HepG2 (cell line): ENCODE results near the gene STOM. TPM values are rescaled to one million over a fixed set of nuclear protein-coding genes. Genes with fewer than 3 reads are reported as not detected.
A peak's percentile ranks its signal among the peaks of the same experiment; 100 is the strongest.

Experiments
- ATAC-seq: fragments of 200-7000 bp; cut with Tn5 transposase; 3 replicates; pipeline ENCODE4 v1.9.1; 2020; ENCODE audit warnings: mild to moderate bottlenecking, moderate library complexity
- BruUV-seq: library from RNA; stranded (reverse); fragments of 400-500 nt; replicated peaks from 2 replicates; lab custom pipeline; 2021; lab: Mats Ljungman, UMichigan
- CTCF ChIA-PET: fragments of 300-600 bp; formaldehyde crosslinking; extraction: SDS; loops from one replicate; lab custom pipeline; 2021; ENCODE audit warnings: low total read pairs, inconsistent platforms, low intra/inter-chr PET ratio; lab: Yijun Ruan, JAX
- POLR2A ChIA-PET: fragments of 350-600 bp; sonication (Branson Sonifier 250); formaldehyde crosslinking; loops from one replicate; lab custom pipeline; 2020; ENCODE audit warnings: antibody characterized with exemption, inconsistent platforms; lab: Yijun Ruan, JAX
- DNase-seq: peaks from one replicate; pipeline ENCODE4 v3.0.0-alpha.2; 2015; ENCODE audit warnings: low spot score
- FAIRE-seq: peaks from 3 replicates; lab custom pipeline; 2011; peaks lifted over from hg19 to GRCh38; lab: Jason Lieb, UNC
- H2AFZ ChIP-seq: one replicate; pipeline ENCODE4 v1.6.1; 2011; ENCODE audit warnings: low read length, inconsistent platforms
- H3K27ac ChIP-seq: fragments of 300-600 bp; 3 replicates; pipeline ENCODE4 v1.8.0; 2011; ENCODE audit warnings: mixed run types, mild to moderate bottlenecking, mixed read lengths, low read length, inconsistent platforms; ENCODE audit not compliant: insufficient read depth; ENCODE audit errors: extremely low read length
- H3K27me3 ChIP-seq, 2 experiments: fragments of 200-600 bp in 1 of 2; 2 replicates in 1 of 2; 3 replicates in 1 of 2; pipeline versions ENCODE4 v1.6.0 to v1.8.0; 2011; ENCODE audit warnings: low read length in 2 of 2, mild to moderate bottlenecking in 2 of 2, moderate library complexity in 2 of 2, inconsistent platforms in 1 of 2; ENCODE audit not compliant: insufficient read depth in 2 of 2, control insufficient read depth in 1 of 2
- H3K36me3 ChIP-seq, 2 experiments: fragments of 200-600 bp in 1 of 2; replicated peaks in 1 of 2; 2 replicates in 1 of 2; 3 replicates in 1 of 2; pipeline versions ENCODE4 v1.5.1 to v1.8.0; 2011; ENCODE audit warnings: low read length in 2 of 2, inconsistent platforms in 1 of 2; ENCODE audit not compliant: insufficient read depth in 2 of 2, control insufficient read depth in 1 of 2
- H3K4me1 ChIP-seq: 2 replicates; pipeline ENCODE4 v1.5.1; 2012; ENCODE audit warnings: low read length, inconsistent platforms; ENCODE audit not compliant: insufficient read depth
- H3K4me2 ChIP-seq: 2 replicates; pipeline ENCODE4 v1.6.0; 2011; ENCODE audit warnings: low read depth, low read length, inconsistent platforms
- H3K4me3 ChIP-seq, 3 experiments: fragments of 200-600 bp in 1 of 3; sonication (generic), shearing (Covaris generic) in 1 of 3; replicated peaks in 1 of 3; 2 replicates each; pipeline ENCODE4 v1.5.1; 2011 to 2016; ENCODE audit warnings: low read length in 3 of 3, inconsistent platforms in 2 of 3, low read depth in 2 of 3, mild to moderate bottlenecking in 2 of 3, control low read depth in 1 of 3, mixed read lengths in 1 of 3; ENCODE audit not compliant: insufficient read depth in 1 of 3
- H3K79me2 ChIP-seq: one replicate; pipeline ENCODE4 v1.6.1; 2011; ENCODE audit warnings: low read length, inconsistent platforms; ENCODE audit not compliant: insufficient read depth
- H3K9ac ChIP-seq: 2 replicates; pipeline ENCODE4 v1.6.0; 2011; ENCODE audit warnings: mild to moderate bottlenecking, low read depth, low read length, inconsistent platforms; ENCODE audit not compliant: insufficient read depth
- H3K9me3 ChIP-seq: 2 replicates; pipeline ENCODE4 v1.5.1; 2012; ENCODE audit warnings: mild to moderate bottlenecking, low read length
- H4K20me1 ChIP-seq: 2 replicates; pipeline ENCODE4 v1.6.0; 2011; ENCODE audit warnings: inconsistent platforms, mild to moderate bottlenecking, low read length, moderate library complexity; ENCODE audit not compliant: insufficient read depth
- CREB1 ChIP-seq, 2 experiments: fragments of 450-650 bp in 1 of 2; IDR thresholded peaks; 2 replicates each; pipeline ENCODE4 v1.6.1; 2016 to 2017; ENCODE audit warnings: control low read depth in 1 of 2, mild to moderate bottlenecking in 1 of 2, missing compliant biosample characterization in 1 of 2, missing genetic modification characterization in 1 of 2
- NR2F6 ChIP-seq, 2 experiments: IDR thresholded peaks; 2 replicates each; pipeline ENCODE4 v1.6.1; 2016; ENCODE audit warnings: antibody characterized with exemption in 1 of 2, mild to moderate bottlenecking in 1 of 2
- NR3C1 ChIP-seq: sonication (generic); formaldehyde crosslinking; IDR thresholded peaks from 2 replicates; pipeline ENCODE4 v1.4.0; 2020; ENCODE audit warnings: missing genetic modification reagents
- ONECUT2 ChIP-seq: sonication (generic); formaldehyde crosslinking; IDR thresholded peaks from 2 replicates; pipeline ENCODE4 v1.4.0; 2020; ENCODE audit warnings: missing genetic modification reagents
- WGBS: methylation state at CpG from one replicate; pipeline ENCODE4 v1.1.6; 2017; ENCODE audit warnings: low lambda C conversion rate; 5-methylcytosine and 5-hydroxymethylcytosine counted together
- in situ Hi-C: cut with HindIII; loops from 2 replicates; pipeline ENCODE4 v1.10.0; 2017; ENCODE audit warnings: low pct_unique_long_range_greater_than_20kb; ENCODE audit not compliant: extremely low pct_ligation_motif_present
- intact Hi-C: fragments of 100-400 bp; cut with micrococcal nuclease; formaldehyde crosslinking; loops from one replicate; pipeline ENCODE4 v1.10.0; 2022; ENCODE audit not compliant: unreplicated experiment
- polyA plus RNA-seq, 8 experiments: library from polyadenylated mRNA; depleted of rRNA in 3 of 8; stranded (reverse) in 7 of 8; unstranded in 1 of 8; fragments of >200 nt; fragmentation: Illumina TruSeq in 4 of 8; extraction: Trizol in 4 of 8; gene quantifications; 2 replicates each; pipeline versions ENCODE4 v1.2.1 to v1.2.3, GENCODE V29; 2011 to 2016; ENCODE audit warnings: low read depth in 4 of 8, missing spikeins in 1 of 8, mixed read lengths in 1 of 8; ENCODE audit not compliant: insufficient read depth in 1 of 8
- total RNA-seq, 5 experiments: library from RNA; depleted of rRNA; stranded (reverse); fragments of >200 nt; fragmentation: Illumina TruSeq; extraction: Trizol; gene quantifications; 2 replicates each; pipeline ENCODE4 v1.2.3, GENCODE V29; 2016; ENCODE audit warnings: low read depth in 1 of 5
- TF ChIP-seq, protein P1 (sequence below): sonication (generic); formaldehyde crosslinking; IDR thresholded peaks from 2 replicates; pipeline ENCODE4 v1.9.0; 2021; ENCODE audit warnings: missing genetic modification reagents, mild to moderate bottlenecking, borderline replicate concordance

The STOM gene
- total and polyA plus RNA-seq, 2 of the 13 experiments (the other 11 are each of a cell fraction or from before 2014, with no cell fraction given), result 43.6 to 165 TPM

DNA sequence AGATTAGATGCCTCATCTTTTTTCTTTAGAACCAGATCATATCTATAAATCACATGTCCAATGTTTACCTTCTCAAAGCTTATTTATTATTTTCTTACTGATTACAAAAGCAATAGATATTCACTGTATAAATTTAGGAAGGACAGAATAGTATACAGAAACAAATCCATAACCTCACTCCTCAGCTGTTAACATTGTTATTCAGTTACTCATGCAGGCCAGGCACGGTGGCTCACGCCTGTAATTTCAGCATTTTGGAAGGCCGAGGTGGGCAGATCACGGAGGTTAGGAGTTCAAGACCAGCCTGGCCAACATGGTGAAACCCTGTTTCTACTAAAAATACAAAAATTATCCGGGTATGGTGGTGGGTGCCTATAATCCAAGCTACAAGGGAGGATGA, 15.3 kb downstream of the STOM start:
- intact Hi-C loops, result no loop called here
- peaks cover 3% of the 10 kb centered on the region; the same call in 1 of the 2 replicates for H4K20me1 ChIP-seq
- TF ChIP-seq ONECUT2 (CRISPR knock-in tag) (no peak), NR3C1 (CRISPR knock-in tag) (no peak)
- FAIRE-seq (no peak), ATAC-seq (no peak), DNase-seq (no peak)
- H3K36me3 ChIP-seq, result peaks cover 11 to 30% of the 10 kb centered on the region in 2 experiments
- H3K9me3 ChIP-seq, result no peaks in the 10 kb centered on the region
- WGBS, result 93% methylated on average over 5 of the region's 5 CpGs
- H3K4me1 ChIP-seq, result no peaks in the 10 kb centered on the region
- H3K9ac ChIP-seq, result no peak overlapping the region
- POLR2A ChIA-PET, result no interaction called here
- CTCF ChIA-PET, result no interaction called here
- H3K79me2 ChIP-seq, result peaks cover 7% of the 10 kb centered on the region
- no peak overlapping the region for H3K27ac ChIP-seq
- no peak overlapping the region for H2AFZ ChIP-seq
- in situ Hi-C loops, result no loop called here
- no peak overlapping the region for H3K4me3 ChIP-seq
- no peak overlapping the region for H3K4me2 ChIP-seq
- BruUV-seq, result no TSS peak
- H3K27me3 ChIP-seq, result no peaks in the 10 kb centered on the region

DNA sequence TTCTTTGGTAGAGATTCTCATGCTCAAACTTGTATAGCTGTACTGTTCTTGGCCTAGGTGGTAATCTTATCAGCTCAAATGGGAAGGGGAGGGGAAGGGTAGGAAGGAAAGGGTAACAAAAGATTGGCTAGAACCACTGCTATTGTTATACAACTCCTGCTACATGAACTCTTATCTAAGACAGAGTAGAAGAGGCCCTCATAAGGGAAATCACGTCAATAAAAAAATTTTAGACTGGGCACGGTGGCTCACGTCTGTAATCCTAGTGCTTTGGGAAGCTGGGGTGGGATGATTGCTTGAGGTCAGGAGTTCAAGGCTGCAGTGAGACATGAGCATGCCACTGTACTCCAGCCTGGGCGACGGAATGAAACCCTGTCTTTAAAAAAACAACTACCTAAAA, 15.9 kb downstream of the STOM start:
- CTCF ChIA-PET, result no interaction called here
- H3K4me2 ChIP-seq, result no peak overlapping the region
- ATAC-seq (no peak), FAIRE-seq (no peak)
- H3K36me3 ChIP-seq, result peaks cover 12 to 33% of the 10 kb centered on the region in 2 experiments
- in situ Hi-C loops, result no loop called here
- TF ChIP-seq NR2F6 (IDR thresholded peaks at IDR 0.05) (0 out of 2 replicates have a peak, but pooled peaks have one; percentile 9), NR2F6 (CRISPR knock-in tag; IDR thresholded peaks at IDR 0.05) (no peak), CREB1 (IDR thresholded peaks at IDR 0.05) (no peak), CREB1 (CRISPR knock-in tag; IDR thresholded peaks at IDR 0.05) (no peak)
- TF ChIP-seq, protein P1, sequence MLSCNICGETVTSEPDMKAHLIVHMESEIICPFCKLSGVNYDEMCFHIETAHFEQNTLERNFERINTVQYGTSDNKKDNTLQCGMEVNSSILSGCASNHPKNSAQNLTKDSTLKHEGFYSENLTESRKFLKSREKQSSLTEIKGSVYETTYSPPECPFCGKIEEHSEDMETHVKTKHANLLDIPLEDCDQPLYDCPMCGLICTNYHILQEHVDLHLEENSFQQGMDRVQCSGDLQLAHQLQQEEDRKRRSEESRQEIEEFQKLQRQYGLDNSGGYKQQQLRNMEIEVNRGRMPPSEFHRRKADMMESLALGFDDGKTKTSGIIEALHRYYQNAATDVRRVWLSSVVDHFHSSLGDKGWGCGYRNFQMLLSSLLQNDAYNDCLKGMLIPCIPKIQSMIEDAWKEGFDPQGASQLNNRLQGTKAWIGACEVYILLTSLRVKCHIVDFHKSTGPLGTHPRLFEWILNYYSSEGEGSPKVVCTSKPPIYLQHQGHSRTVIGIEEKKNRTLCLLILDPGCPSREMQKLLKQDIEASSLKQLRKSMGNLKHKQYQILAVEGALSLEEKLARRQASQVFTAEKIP (CRISPR knock-in tag), result no peak
- TF ChIP-seq, all 625 proteins: peak for 1
- Histone ChIP-seq H3K9me3 (no peaks in the 10 kb centered on the region), H3K9ac (no peak overlapping the region), H3K4me1 (no peaks in the 10 kb centered on the region), H3K79me2 (peaks cover 6% of the 10 kb centered on the region), H3K27ac (no peak overlapping the region), H3K27me3 (no peaks in the 10 kb centered on the region), H3K4me3 (no peak overlapping the region), H2AFZ (no peak overlapping the region), H4K20me1 (peaks cover 3% of the 10 kb centered on the region; the same call in 1 of the 2 replicates)
- BruUV-seq, result no TSS peak
- POLR2A ChIA-PET, result no interaction called here
- 78% methylated on average over 5 of the region's 5 CpGs for WGBS
- peak; percentile 3 for DNase-seq
- intact Hi-C loops, result no loop called here
